ENCODE data around the gene PPL.

- TF ChIP-seq POLR2A (IDR thresholded peaks at IDR 0.05; ENCODE audit: low read depth, low read length): no peak
- TF ChIP-seq TAF1 (IDR thresholded peaks at IDR 0.05; ENCODE audit: borderline replicate concordance, low read depth, low read length): no peak
Observed at GRCh38 chr16:4954714-4955113, 17.8 kb upstream of the PPL start.
